GM12801 (cell line): ENCODE measurements around the gene NUP62.

Source experiments
- TF ChIP-seq, protein P1 (sequence below): IDR thresholded peaks from one replicate; pipeline ENCODE4 v1.5.1; 2011; ENCODE audit warnings: control low read depth; ENCODE audit not compliant: insufficient read length; ENCODE audit errors: extremely low read depth

NUP62 gene

DNA sequence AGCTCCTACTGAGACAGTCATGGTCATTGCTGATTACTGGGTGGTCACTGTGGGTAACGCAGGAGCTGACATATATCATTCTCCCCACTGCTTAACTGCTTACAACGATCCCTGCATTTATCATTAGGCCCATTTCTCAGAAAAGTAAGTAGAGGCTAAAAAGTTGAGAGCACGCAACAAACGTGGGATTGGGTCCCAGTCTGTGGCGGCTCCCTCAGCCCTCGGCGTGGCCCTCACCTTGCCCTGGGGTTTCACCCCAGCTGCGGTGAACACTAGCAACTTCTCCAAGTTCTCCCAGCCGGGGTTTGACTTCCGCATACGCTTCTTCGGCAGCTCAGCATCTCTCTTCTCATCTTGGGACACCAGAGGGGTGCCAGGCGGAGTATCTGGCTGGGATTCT lies 64.4 kb downstream of the NUP62 start:
- TF ChIP-seq, protein P1, sequence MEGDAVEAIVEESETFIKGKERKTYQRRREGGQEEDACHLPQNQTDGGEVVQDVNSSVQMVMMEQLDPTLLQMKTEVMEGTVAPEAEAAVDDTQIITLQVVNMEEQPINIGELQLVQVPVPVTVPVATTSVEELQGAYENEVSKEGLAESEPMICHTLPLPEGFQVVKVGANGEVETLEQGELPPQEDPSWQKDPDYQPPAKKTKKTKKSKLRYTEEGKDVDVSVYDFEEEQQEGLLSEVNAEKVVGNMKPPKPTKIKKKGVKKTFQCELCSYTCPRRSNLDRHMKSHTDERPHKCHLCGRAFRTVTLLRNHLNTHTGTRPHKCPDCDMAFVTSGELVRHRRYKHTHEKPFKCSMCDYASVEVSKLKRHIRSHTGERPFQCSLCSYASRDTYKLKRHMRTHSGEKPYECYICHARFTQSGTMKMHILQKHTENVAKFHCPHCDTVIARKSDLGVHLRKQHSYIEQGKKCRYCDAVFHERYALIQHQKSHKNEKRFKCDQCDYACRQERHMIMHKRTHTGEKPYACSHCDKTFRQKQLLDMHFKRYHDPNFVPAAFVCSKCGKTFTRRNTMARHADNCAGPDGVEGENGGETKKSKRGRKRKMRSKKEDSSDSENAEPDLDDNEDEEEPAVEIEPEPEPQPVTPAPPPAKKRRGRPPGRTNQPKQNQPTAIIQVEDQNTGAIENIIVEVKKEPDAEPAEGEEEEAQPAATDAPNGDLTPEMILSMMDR = no peak

GRCh38 chr19:49863935-49864320 lies 65.4 kb downstream of the NUP62 start:
- TF ChIP-seq, protein P1 = no peak

DNA sequence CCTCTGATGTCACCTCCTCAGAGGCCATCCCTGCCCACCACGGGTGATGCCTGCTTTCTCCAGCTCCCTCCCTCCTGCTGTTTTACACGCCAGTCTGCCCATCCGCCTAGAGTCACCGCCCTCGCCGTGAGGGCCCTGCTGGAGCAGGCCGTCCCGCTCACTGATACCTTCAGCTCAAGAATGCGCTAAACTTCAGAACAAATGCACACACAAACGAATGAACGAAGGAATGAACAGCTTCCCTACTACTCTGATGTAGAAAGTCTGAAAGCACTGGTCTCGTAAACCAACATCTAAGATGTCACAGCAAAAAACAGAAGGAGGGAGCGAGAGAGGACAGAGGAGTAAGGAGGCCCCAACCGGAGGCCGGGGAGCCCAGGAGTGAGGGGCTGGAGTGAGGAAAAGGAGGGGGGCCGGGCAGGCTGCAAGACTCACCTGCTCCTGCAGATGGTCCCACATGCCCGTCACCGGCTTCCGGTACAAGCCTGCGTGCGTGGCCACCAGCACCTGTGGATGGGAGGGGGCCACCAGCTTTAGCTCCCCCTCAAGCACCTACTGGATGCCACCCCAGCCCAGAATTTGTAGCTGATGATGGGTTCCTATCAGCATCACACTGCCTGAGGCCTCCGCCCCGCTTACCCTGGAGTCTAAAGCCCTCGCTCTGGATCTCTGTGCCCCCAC lies 65.9 kb downstream of the NUP62 start:
- TF ChIP-seq, protein P1 = no peak

GRCh38 chr19:49862391-49863253 lies 66.7 kb downstream of the NUP62 start:
- TF ChIP-seq, protein P1 = no peak

DNA sequence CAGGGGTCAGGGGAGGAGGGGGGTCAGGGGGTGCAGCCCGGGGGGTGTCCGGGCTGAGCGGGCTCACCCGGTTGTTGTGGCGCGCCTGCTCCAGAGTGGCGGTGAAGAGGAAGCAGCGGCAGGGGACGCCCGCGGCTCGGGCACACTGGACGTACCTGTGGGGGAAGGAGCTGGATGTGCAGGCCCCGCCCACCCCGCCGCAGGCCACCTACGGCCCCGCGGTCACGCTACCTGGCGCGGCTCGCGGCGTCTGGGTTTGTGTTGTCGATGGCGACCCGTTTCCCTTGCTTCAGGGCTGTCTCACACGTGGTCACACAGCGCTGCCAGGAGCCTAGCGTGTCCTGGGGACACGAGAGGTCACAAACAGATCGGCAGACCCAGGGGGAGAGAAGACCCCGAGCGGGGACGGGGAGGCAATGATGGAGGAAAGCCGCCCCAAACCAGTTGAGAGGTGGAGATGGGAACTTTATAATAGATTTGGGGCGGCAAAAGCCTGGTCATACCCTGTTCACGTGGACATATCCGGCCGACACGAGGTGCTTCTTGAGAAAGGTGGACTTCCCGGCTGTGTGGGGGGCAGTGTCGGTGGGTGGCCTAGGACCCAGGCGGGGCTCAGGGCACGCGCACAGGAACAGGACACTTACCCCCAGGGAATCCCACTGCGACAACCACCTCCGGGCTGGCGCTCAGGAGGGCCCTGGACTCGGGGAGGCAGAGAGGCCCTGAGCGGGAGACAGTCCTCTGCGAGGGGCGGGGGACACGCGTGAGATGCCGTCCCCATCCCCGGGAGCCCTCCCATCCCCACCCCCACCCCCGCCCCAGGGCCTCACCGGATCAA lies 67.5 kb downstream of the NUP62 start:
- TF ChIP-seq, protein P1 = no peak

GRCh38 chr19:49861107-49861506 lies 68.2 kb downstream of the NUP62 start:
- TF ChIP-seq, protein P1 = no peak
